Erythroblast (primary cell): ENCODE data around the gene GTF2IRD1.

ENCODE experiments used
- GATA1 ChIP-seq: IDR thresholded peaks from 2 replicates; pipeline ENCODE4 v1.6.1; 2011; ENCODE audit warnings: low read depth, mild to moderate bottlenecking, control low read depth, low read length, moderate library complexity
- POLR2A ChIP-seq: IDR thresholded peaks from 2 replicates; pipeline ENCODE4 v1.6.1; 2011; ENCODE audit warnings: mild to moderate bottlenecking, low read length

GRCh38 chr7:74462707-74463100 is 9.0 kb downstream of the GTF2IRD1 start:
- TF ChIP-seq POLR2A: no peak
- no peak for TF ChIP-seq GATA1
